NCI-H748 (cell line): ENCODE results near the gene ERICH6B.
"Not testable (repeated sequence)": the region's sequence is repeated elsewhere in the genome, so short reads cannot be mapped to it uniquely, and the experiment has no call there.

ENCODE experiments used
- DNase-seq: peaks from one replicate; lab custom pipeline; 2025; ENCODE audit not compliant: unreplicated experiment; lab: John Stamatoyannopoulos, UW

Gene ERICH6B

DNA sequence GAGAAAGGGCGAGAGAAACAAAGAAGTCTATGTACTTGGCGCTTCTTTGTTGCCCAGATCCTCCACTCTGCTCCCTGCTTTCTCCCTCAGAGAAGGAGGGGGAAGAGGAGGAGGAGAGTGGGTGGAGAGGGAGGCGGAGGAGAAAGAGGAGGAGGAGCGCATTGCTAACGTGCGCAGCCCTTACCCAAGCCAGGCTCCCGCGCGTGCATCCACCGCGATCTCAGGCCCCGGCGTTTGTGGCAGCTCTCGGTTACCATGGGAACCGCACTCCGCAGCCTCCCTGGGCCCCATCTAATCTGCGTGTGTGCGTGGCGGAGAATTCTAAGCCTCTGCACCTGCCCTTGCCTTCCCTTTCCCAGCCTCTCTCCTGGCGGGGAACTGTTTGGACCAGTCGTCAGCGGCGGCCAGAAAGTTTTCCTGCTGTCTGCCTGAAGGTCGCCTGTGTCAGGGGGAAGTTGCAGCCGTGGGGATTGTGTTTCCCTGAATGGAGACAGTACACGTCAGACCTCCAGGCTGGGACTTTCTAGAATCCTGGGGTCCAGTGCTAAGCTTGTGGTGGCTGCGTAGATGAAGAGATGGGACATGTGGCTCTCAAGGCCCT, at the start of gene ERICH6B:
TSS of gene ERICH6B (minus strand) at position 239 of the 601 bp plus-strand sequence. CDS start 18,734 bp downstream, outside the sequence.
- DNase-seq = peak; percentile 93

DNA sequence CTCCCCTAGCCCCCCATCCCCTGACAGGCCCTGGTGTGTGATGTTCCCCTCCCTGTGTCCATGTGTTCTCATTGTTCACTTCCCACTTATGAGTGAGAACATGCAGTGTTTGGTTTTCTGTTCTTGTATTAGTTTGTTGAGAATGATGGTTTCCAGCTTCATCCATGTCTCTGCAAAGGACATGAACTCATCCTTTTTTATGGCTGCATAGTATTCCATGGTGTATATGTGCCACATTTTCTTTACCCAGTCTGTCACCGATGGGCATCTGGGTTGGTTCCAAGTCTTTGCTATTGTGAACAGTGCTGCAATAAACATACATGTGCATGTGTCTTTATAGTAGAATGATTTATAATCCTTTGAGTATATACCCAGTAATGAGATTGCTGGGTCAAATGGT, 47.4 kb upstream of the ERICH6B start:
- DNase-seq = not testable (repeated sequence)

- no peak for DNase-seq
These were observed 46.6 kb upstream of the ERICH6B start for GRCh38 chr13:45662162-45662561.

- not testable (repeated sequence) for DNase-seq
These were observed 44.9 kb upstream of the ERICH6B start for GRCh38 chr13:45660458-45660857.

- no peak for DNase-seq
These were observed 44.0 kb upstream of the ERICH6B start for GRCh38 chr13:45659536-45659935.

DNA sequence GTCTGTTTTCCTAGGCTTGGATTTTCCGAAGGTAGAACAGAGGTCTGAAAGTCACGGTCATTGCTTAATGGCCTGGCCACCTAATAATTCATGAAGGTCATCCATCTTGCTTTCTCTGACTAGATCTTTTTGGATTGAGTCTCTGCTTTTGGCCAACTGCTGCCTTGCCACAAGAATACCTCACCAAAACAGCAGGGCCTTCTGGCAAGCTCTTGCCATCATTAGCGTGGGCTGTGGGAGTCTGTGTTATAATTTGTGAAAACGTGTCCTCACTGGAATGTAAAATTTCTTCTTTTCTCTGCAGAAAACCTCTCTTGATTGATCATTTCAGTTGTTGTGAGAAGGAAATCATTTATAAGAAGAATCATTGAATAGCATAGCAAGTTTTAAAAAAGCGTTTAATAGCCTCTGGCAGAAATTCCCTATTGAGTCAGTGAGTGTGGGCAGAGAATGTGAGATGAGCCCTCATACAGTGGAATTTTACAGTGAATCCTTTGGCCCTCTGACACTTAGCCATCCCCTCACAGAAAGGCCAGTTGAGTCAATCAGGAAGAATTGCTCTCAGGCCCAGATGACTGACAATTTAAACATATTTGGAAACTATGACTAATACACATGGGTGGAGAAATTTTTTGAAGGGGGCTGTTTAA, 43.2 kb upstream of the ERICH6B start:
- no peak for DNase-seq

- no peak for DNase-seq
These were observed 39.3 kb upstream of the ERICH6B start for GRCh38 chr13:45654633-45655349.

- DNase-seq = not testable (repeated sequence)
These were observed 29.7 kb upstream of the ERICH6B start for GRCh38 chr13:45645263-45645662.

- not testable (repeated sequence) for DNase-seq
These were observed 26.6 kb upstream of the ERICH6B start for GRCh38 chr13:45642159-45642558.

DNA sequence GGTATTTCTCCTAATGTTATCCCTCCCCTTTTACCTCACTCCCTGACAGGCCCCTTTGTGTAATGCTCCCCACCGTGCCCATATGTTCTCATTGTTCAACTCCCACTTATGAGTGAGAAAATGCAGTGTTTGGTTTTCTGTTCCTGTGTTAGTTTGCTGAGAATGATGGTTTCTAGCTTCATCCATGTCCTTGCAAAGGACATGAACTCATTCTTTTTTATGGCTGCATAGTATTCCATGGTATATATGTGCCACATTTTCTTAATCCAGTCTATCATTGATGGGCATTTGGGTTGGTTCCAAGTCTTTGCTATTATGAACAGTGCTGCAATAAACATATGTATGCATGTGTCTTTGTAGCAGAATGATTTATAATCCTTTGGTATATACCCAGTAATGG, 19.8 kb upstream of the ERICH6B start:
- DNase-seq = not testable (repeated sequence)

- DNase-seq = no peak
These were observed 15.3 kb upstream of the ERICH6B start for GRCh38 chr13:45630791-45631190.

- no peak for DNase-seq
These were observed 14.4 kb upstream of the ERICH6B start for GRCh38 chr13:45629940-45630339.

DNA sequence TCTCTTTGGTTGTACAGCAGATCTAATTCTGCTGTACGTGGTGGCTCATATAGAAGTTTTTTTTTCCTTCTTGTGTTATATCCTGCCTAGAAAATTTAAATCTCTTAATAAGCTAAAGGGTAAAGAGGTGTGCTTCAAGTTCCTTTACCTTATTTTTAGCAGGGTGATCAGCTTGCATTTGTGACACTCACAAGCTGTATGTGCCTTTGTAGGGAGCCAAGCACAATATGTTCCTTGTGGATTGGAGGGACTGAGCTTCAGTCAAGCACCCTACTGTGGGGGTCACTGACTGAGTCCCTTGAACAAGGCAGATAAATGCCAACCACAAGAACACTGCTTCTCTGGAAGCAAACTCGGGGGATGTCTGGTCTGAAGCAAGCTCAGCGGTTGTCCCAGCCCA, 12.6 kb upstream of the ERICH6B start:
- DNase-seq = no peak

DNA sequence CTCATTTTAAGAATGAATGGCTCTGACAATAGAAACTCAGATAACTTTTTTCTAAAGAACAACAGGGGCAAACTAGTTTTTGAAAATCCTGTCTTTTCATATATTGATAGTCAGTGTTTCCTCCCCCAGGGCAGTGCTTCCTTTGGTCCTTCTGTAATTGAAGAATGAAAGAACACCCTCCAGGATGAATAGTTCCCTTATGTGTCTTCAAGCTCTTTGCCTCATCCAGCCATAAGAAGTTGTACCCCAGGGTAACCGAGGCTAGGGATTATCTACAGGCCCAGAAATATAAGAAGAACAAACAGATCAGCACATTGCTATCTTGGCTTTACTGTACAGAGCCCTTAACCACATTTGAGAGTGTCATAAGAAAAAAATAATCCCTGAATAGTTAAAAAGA, 12.1 kb upstream of the ERICH6B start:
- no peak for DNase-seq

DNA sequence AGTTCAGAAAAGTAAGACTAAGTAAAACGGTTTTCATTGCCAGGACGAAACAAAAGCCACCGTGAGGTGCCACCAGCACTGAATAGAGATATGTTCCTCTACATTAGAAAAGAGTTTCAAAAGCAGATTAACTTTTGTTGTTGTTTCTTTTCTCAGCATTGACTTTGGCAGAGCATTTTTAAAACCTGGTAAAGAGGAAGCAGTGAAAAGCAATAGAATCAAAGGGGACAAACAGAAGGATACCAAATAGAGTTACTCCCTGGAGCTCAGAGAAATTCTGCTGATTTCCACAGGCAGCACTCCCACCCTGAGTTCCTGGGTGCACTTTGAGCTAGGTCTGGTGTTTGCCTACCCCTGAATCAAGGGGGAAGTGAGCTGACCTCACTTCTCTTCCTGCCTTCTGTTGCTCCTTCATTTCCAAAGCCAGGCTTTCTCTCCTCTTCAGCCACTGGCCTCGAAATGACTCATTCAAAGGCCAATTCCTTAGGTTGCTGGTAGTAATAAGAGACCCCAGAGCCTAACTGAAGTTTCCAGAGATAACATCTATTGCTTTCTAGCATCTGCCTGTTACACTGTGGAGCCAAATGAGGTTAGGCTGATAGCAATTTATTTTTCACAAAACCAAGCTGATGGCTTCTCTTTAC, 11.3 kb upstream of the ERICH6B start:
- DNase-seq = no peak

- DNase-seq = peak; percentile 37
These were observed 8.1 kb upstream of the ERICH6B start for GRCh38 chr13:45623516-45624090.

GRCh38 chr13:45621950-45622349, 6.4 kb upstream of the ERICH6B start:
- no peak for DNase-seq

DNA sequence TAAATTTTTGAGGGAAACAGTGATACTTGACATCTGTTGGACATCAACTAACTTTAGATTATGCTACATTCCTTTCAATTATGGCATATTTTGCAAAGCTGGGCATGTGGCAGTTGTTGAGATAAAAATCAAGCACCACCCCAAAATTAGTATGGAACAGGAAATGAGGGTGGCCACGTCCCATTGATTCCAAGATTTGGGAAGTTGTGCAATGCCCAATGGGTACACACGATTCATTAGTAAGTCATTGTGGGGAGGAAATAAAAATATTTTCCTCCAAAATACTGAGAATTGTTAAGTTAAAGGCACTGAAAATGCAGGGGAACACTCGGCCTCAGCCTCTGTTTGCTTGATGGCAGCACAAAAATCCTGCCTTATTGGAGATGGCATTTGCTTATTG, 7.6 kb downstream of the ERICH6B start:
- no peak for DNase-seq

DNA sequence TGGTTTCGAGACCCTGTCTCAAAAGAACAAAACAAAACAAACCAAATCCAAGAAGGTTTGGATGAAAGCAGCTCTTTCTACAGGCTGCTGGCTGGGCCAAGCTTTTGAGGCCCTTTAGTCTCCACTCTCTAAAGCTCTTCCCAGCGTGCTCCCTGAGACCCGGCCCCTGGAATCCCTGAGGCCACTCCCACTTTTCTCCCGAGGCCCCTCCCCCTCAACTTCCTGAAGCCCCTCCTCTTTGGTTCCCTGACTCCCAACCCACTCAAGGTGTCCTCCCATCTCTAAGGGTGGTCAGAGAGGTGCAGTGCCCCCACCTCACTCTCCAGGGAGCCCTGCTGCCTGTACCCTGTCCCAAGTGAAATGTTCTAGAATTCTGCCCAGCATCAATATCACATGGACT, 10.6 kb downstream of the ERICH6B start:
- DNase-seq = no peak

DNA sequence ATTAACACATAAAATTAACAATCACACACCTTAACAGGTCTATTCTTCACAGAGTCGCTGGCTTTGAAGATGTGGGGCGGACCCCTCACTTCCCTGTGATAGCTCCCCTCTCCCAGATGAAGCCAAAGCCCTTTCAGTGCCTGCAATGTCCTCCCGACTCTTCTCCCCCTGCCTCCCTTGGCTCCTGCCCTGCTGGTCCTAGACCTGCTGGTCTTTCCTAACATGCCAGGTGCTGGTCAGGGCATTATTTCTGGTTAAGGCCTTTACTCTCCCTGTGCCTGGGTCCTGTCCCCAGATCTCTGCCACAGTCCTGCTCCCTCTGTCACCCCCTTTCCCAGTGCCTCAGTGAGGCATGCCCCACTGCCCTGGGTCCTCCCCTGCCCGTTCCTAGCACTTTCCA, 12.2 kb downstream of the ERICH6B start:
- no peak for DNase-seq
